ENCODE data around the gene VDAC1.

- TF ChIP-seq CTCF (IDR thresholded peaks at IDR 0.05; ENCODE audit: poor library complexity), result no peak
- no peak for TF ChIP-seq EZH2 (IDR thresholded peaks at IDR 0.05; ENCODE audit: borderline replicate concordance)
- no peak for TF ChIP-seq EZH2phosphoT487 (IDR thresholded peaks at IDR 0.05; ENCODE audit: low read depth, severe bottlenecking, unreplicated experiment)
Observed at GRCh38 chr5:134025786-134026185, 21.0 kb upstream of the VDAC1 start.
